HEK293T (cell line): ENCODE measurements around the gene PKN1.

Experiments
- CTCF ChIA-PET: fragments of 350-600 bp; formaldehyde crosslinking; extraction: SDS; loops from one replicate; lab custom pipeline; 2021; ENCODE audit warnings: antibody characterized with exemption, inconsistent platforms; lab: Yijun Ruan, JAX
- POLR2A ChIA-PET: fragments of 350-600 bp; formaldehyde crosslinking; extraction: SDS; loops from one replicate; lab custom pipeline; 2020; ENCODE audit warnings: antibody characterized with exemption, inconsistent platforms; lab: Yijun Ruan, JAX
- DNase-seq: peaks from one replicate; pipeline ENCODE4 v3.0.0; 2012; ENCODE audit warnings: mixed read lengths; ENCODE audit errors: extremely low spot score
- ARNT ChIP-seq: fragments of 450-650 bp; IDR thresholded peaks from 2 replicates; pipeline ENCODE4 v1.6.1; 2017; ENCODE audit warnings: mild to moderate bottlenecking
- BHLHE40 ChIP-seq: fragments of 450-650 bp; IDR thresholded peaks from 2 replicates; pipeline ENCODE4 v1.6.1; 2016; ENCODE audit warnings: mild to moderate bottlenecking, moderate library complexity, borderline replicate concordance
- CTBP1 ChIP-seq: fragments of 450-650 bp; IDR thresholded peaks from 2 replicates; pipeline ENCODE4 v1.6.1; 2016; ENCODE audit warnings: borderline replicate concordance
- ELF4 ChIP-seq: fragments of 450-650 bp; IDR thresholded peaks from 2 replicates; pipeline ENCODE4 v1.6.1; 2017; ENCODE audit warnings: antibody characterized with exemption
- FOXA1 ChIP-seq: fragments of 450-650 bp; IDR thresholded peaks from 2 replicates; pipeline ENCODE4 v1.6.1; 2016; ENCODE audit warnings: mild to moderate bottlenecking
- FOXK2 ChIP-seq: fragments of 450-650 bp; IDR thresholded peaks from 2 replicates; pipeline ENCODE4 v1.6.1; 2016; ENCODE audit warnings: mild to moderate bottlenecking
- FOXM1 ChIP-seq: fragments of 450-650 bp; IDR thresholded peaks from 2 replicates; pipeline ENCODE4 v1.6.1; 2017; ENCODE audit warnings: mild to moderate bottlenecking, borderline replicate concordance
- HDGF ChIP-seq: fragments of 450-650 bp; IDR thresholded peaks from 2 replicates; pipeline ENCODE4 v1.6.1; 2017; ENCODE audit warnings: antibody characterized with exemption, borderline replicate concordance
- L3MBTL2 ChIP-seq: fragments of 450-650 bp; conservative IDR thresholded peaks from 2 replicates; pipeline ENCODE4 v1.6.1; 2016; ENCODE audit warnings: mild to moderate bottlenecking
- LEF1 ChIP-seq: fragments of 450-650 bp; IDR thresholded peaks from 2 replicates; pipeline ENCODE4 v1.6.1; 2017; ENCODE audit warnings: mild to moderate bottlenecking, borderline replicate concordance
- NFRKB ChIP-seq: fragments of 450-650 bp; IDR thresholded peaks from 2 replicates; pipeline ENCODE4 v1.6.1; 2016; ENCODE audit warnings: mild to moderate bottlenecking, moderate library complexity
- SP1 ChIP-seq: fragments of 450-650 bp; IDR thresholded peaks from 2 replicates; pipeline ENCODE4 v1.6.1; 2017
- SUZ12 ChIP-seq: fragments of 450-650 bp; IDR thresholded peaks from 2 replicates; pipeline ENCODE4 v1.6.1; 2016; ENCODE audit warnings: mild to moderate bottlenecking
- TARDBP ChIP-seq: fragments of 450-650 bp; IDR thresholded peaks from 2 replicates; pipeline ENCODE4 v1.6.1; 2016
- ZNF384 ChIP-seq: fragments of 450-650 bp; IDR thresholded peaks from 2 replicates; pipeline ENCODE4 v1.6.1; 2016
- TF ChIP-seq, protein P1 (sequence below): fragments of 450-650 bp; IDR thresholded peaks from 2 replicates; pipeline ENCODE4 v1.6.1; 2016

Gene PKN1

DNA sequence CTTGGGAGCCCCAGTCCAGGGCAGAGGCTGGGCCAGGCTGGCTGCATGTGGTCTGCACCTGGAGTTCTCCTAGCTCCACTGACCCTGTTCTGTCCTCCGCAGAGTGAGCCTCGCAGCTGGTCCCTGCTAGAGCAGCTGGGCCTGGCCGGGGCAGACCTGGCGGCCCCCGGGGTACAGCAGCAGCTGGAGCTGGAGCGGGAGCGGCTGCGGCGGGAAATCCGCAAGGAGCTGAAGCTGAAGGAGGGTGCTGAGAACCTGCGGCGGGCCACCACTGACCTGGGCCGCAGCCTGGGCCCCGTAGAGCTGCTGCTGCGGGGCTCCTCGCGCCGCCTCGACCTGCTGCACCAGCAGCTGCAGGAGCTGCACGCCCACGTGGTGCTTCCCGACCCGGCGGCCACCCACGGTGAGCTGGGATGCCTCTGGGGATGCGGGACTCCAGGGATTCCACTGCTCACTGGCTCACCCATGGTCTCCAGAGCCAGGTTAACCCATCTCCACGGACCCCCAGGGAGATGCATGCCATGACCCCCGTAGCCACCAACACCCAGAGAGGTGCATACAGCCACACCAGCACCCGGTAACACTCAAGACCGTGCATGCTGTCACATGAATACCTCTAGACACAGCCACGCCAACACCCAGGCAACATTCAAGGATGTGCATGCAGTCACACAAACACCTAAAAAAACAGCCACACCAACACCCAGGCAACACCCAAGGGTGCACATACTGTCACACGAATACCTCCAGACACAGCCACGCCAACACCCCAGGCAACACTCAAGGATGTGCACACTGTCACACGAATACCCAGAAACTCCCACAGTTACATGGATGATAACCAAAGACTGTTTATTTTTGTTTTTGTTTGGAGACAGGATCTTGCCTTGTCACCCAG lies 8.2 kb downstream of the PKN1 start:
- no peak for TF ChIP-seq BHLHE40
- no peak for TF ChIP-seq NFRKB
- TF ChIP-seq SP1 = no peak
- no peak for TF ChIP-seq CTBP1
- TF ChIP-seq TARDBP = no peak
- no peak for TF ChIP-seq FOXA1
- TF ChIP-seq L3MBTL2 = no peak
- TF ChIP-seq HDGF = no peak
- no peak for TF ChIP-seq ZNF384
- no peak for TF ChIP-seq ARNT
- no peak for TF ChIP-seq FOXK2
- TF ChIP-seq LEF1 = no peak
- no peak for TF ChIP-seq ELF4
- TF ChIP-seq FOXM1 = no peak
- TF ChIP-seq, protein P1, sequence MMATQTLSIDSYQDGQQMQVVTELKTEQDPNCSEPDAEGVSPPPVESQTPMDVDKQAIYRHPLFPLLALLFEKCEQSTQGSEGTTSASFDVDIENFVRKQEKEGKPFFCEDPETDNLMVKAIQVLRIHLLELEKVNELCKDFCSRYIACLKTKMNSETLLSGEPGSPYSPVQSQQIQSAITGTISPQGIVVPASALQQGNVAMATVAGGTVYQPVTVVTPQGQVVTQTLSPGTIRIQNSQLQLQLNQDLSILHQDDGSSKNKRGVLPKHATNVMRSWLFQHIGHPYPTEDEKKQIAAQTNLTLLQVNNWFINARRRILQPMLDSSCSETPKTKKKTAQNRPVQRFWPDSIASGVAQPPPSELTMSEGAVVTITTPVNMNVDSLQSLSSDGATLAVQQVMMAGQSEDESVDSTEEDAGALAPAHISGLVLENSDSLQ = no peak
- no peak for TF ChIP-seq SUZ12
- DNase-seq = no peak
- ChIA-PET CTCF (no interaction called here), POLR2A (no interaction called here)

DNA sequence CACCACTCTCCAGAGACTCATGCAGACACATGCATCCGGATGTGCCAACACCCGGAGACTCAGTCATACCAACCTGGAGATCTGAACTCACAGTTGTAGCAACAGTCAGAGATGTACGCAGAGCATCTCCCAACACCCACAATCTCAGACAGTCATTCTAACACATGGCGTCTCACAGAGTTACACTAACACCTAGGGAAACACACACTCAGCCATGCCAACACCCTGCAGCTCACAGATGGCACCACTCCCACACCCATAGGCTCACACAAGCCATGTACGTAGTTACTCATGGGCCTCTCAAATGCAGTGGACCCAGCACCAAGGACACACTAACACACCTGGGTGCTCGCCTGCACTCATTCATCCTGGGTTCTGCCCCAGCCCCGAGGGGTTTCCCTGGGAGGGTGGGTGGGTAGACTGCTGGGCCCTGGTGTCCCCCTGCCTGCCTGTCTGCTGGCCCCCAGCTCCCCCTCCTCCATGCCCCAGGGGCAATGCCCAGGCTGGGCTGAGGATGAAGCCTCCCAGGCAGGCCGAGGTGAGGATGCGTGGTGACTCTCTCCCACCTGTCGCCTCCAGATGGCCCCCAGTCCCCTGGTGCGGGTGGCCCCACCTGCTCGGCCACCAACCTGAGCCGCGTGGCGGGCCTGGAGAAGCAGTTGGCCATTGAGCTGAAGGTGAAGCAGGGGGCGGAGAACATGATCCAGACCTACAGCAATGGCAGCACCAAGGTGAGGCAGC lies 10.0 kb downstream of the PKN1 start:
- POLR2A ChIA-PET = no interaction called here
- no peak for DNase-seq
- CTCF ChIA-PET = no interaction called here
- no peak for TF ChIP-seq CTBP1
- no peak for TF ChIP-seq TARDBP
- TF ChIP-seq SUZ12 = no peak

DNA sequence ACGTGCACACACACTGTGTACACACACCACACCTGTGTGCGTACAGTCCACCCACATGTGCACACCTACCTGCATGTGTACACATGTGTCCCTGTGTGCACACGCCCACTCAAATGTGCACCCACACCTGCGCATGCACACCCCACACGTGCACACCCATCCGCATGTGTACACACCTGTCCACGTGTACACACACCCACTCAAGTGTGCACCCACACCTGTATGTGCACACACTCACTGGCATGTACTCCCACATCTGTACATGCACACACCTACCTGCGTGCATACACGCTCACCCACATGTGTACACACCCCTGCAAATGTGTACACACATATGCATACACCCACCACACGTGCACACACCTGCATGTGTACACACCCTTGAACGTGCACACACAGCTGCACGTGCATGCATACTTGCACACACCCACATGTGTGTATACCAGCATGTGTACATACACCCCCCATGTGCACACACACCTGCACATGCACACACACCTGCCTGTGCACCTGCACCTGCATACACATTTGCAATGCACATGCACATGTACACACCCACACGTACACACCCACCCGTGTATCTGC lies 10.6 kb downstream of the PKN1 start:
- TF ChIP-seq ELF4 (no peak), FOXA1 (no peak)
- ChIA-PET POLR2A (no interaction called here), CTCF (no interaction called here)
- DNase-seq = no peak

DNA sequence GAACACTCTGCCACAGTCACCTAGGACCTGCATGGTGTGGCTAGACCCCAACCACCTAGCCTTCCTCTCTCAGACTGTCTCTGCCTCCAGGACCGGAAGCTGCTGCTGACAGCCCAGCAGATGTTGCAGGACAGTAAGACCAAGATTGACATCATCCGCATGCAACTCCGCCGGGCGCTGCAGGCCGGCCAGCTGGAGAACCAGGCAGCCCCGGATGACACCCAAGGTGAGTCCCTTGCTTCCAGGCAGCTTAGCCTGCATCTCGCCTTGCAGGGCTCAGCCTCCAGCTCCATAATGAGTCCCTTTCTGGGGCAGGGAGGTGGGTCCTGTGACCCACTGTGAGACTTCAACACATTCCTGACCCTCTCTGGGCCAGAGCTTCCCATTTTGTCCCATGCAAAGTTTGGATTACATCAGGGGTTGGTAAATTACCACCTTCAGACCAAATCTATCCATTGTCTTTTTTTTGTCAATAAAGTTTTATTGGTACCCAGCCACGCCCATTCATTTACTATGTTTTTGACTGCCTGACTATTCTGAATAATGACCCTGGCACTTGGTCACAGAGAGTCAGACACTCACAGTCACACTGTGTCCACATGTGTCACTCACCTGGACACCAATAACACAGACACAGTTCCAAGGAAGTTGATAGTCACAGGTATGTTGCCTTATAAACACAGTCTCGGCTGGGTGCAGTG lies 13.4 kb downstream of the PKN1 start:
- peak; percentile 3 for DNase-seq
- TF ChIP-seq L3MBTL2 = no peak
- ChIA-PET CTCF (no interaction called here), POLR2A (no interaction called here)

DNA sequence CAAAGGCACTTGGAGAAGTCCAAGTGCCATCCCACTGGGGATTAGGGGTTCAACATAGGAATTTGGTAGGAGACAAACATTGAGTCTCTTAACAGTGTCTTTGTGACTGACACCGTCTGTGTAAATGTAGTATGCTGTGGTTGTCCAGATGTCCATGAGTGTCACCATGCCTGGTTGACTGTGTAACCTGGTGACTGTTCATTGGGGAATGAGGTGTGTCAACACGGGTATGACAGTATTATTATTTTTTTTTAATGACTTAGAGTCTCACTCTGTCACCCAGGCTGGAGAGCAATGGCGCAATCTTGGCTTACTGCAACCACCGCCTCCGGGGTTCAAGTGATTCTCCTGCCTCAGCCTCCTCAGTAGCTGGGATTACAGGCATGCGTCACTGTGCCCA lies 16.2 kb downstream of the PKN1 start:
- TF ChIP-seq FOXA1 = no peak
- TF ChIP-seq ELF4 = no peak
- no peak for TF ChIP-seq SP1
- no peak for TF ChIP-seq FOXK2
- no peak for TF ChIP-seq CTBP1
- TF ChIP-seq SUZ12 = no peak
- TF ChIP-seq, protein P1 = no peak
- no peak for TF ChIP-seq TARDBP
- TF ChIP-seq LEF1 = no peak
- TF ChIP-seq HDGF = no peak
- TF ChIP-seq ZNF384 = no peak
- no peak for TF ChIP-seq L3MBTL2
- no peak for TF ChIP-seq BHLHE40
- ChIA-PET POLR2A (no interaction called here), CTCF (no interaction called here)
- no peak for DNase-seq

DNA sequence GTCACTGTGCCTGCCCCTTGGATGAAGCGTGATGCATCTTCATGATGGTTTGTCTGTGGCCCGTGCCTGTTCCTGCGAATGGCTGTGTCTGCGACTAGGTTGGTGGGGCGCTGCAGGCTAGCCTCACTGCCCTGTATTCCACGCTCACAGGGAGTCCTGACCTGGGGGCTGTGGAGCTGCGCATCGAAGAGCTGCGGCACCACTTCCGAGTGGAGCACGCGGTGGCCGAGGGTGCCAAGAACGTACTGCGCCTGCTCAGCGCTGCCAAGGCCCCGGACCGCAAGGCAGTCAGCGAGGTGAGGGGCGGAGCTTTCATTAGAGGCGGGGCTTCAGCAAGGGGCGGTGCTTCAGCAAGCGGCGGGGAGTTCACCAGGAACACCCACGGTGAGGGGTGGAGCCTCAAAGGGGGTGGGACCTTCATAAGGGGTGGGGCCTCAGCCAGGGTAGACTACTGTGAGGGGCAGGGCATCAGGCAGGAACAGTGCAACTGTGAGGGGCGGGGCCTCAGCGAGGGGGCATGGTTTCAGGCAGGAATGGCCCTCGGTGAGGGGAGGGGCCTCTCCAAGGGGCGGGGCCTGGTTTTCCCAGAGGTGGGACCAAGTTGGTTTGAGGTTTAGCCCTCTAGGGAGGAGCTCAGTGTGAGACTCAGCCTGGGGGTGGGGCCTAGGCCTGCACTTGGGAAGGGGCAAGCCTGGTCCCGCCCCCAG lies 17.2 kb downstream of the PKN1 start:
- ChIA-PET CTCF (interaction anchor here (0.5 to 1.5 kb wide), 2 partner anchors 22 to 314 kb away, joined by 3 to 9 read pairs; partner anchors contain the start of gene ASF1B), POLR2A (no interaction called here)
- peak; percentile 99 for DNase-seq
- no peak for TF ChIP-seq ZNF384
- TF ChIP-seq LEF1 = no peak
- TF ChIP-seq SUZ12 = no peak
- TF ChIP-seq, protein P1 = peak; percentile 53; the same call in 1 of the 2 replicates
- no peak for TF ChIP-seq HDGF
- no peak for TF ChIP-seq CTBP1
- no peak for TF ChIP-seq NFRKB
- peak; percentile 99 for TF ChIP-seq L3MBTL2
